B cell (primary cell): ENCODE data around the gene UBE2J2. TPM values are rescaled to one million over a fixed set of nuclear protein-coding genes. Genes with fewer than 3 reads are reported as not detected.

ENCODE experiments used
- ATAC-seq: fragments of 200-7000 bp; cut with Tn5 transposase; one replicate; pipeline ENCODE4 v1.10.0; 2021; ENCODE audit warnings: low read depth, mild to moderate bottlenecking, moderate number of reproducible peaks, moderate library complexity
- CTCF ChIA-PET: fragments of 350-600 bp; sonication (Branson Sonifier 250); formaldehyde crosslinking; loops from one replicate; lab custom pipeline; 2021; ENCODE audit warnings: antibody characterized with exemption, inconsistent platforms; lab: Charles Lee
- POLR2A ChIA-PET: fragments of 350-600 bp; sonication (Branson Sonifier 250); formaldehyde crosslinking; loops from one replicate; lab custom pipeline; 2021; ENCODE audit warnings: antibody characterized with exemption; lab: Charles Lee
- DNase-seq: peaks from one replicate; pipeline ENCODE4 v3.0.0; 2013
- H2AFZ ChIP-seq: 2 replicates; pipeline ENCODE4 v1.6.1; 2012; ENCODE audit warnings: mild to moderate bottlenecking, low read depth, low read length; ENCODE audit not compliant: insufficient read depth, poor library complexity, severe bottlenecking
- H3K27ac ChIP-seq, 2 donors: 1 replicate in 1 of 2; 2 replicates in 1 of 2; pipeline ENCODE4 v1.5.1; 2012 to 2013; ENCODE audit warnings: low read length in 2 of 2, mild to moderate bottlenecking in 2 of 2, moderate library complexity in 1 of 2
- H3K27me3 ChIP-seq, 4 experiments: fragments of 200-600 bp in 1 of 4; sonication (generic) in 1 of 4; replicated peaks in 1 of 4; 1 replicate in 2 of 4; 2 replicates in 2 of 4; pipeline versions ENCODE4 v1.6.1 to v1.7.0; 2013 to 2016; ENCODE audit warnings: low read length in 3 of 4, mild to moderate bottlenecking in 2 of 4, mixed read lengths in 1 of 4, moderate library complexity in 1 of 4; ENCODE audit not compliant: insufficient read depth in 4 of 4, control insufficient read depth in 3 of 4; ENCODE audit errors: control extremely low read depth in 1 of 4
- H3K36me3 ChIP-seq, 2 experiments: replicated peaks in 1 of 2; 1 replicate in 1 of 2; 2 replicates in 1 of 2; pipeline versions ENCODE4 v1.6.1 to v1.7.1; 2013; ENCODE audit warnings: low read length in 1 of 2; ENCODE audit not compliant: insufficient read depth in 2 of 2, control insufficient read depth in 1 of 2; ENCODE audit errors: control extremely low read depth in 1 of 2, extremely low read depth in 1 of 2
- H3K4me1 ChIP-seq, 2 donors: fragments of 200-600 bp in 1 of 2; sonication (generic) in 1 of 2; 1 replicate in 1 of 2; 2 replicates in 1 of 2; pipeline versions ENCODE4 v1.5.1 to v1.6.1; 2013 to 2017; ENCODE audit warnings: low read length in 2 of 2; ENCODE audit not compliant: control insufficient read depth in 2 of 2, insufficient read depth in 2 of 2
- H3K4me2 ChIP-seq: replicated peaks from 2 replicates; pipeline ENCODE3; 2012; ENCODE audit warnings: mild to moderate bottlenecking, low read depth, low read length; ENCODE audit not compliant: poor library complexity, severe bottlenecking
- H3K4me3 ChIP-seq, 5 experiments: fragments of 200-600 bp in 1 of 5; sonication (generic) in 1 of 5; 1 replicate in 3 of 5; 2 replicates in 2 of 5; pipeline versions ENCODE4 v1.5.1 to v1.7.0; 2011 to 2016; ENCODE audit warnings: low read length in 4 of 5, mild to moderate bottlenecking in 4 of 5, low read depth in 2 of 5, control low read depth in 1 of 5, moderate library complexity in 1 of 5; ENCODE audit not compliant: insufficient read depth in 1 of 5; ENCODE audit errors: control extremely low read depth in 1 of 5, extremely low read depth in 1 of 5
- H3K79me2 ChIP-seq: fragments of 200-600 bp; sonication (generic); one replicate; pipeline ENCODE4 v1.6.0; 2016; ENCODE audit warnings: low read length; ENCODE audit not compliant: control insufficient read depth, insufficient read depth
- H3K9ac ChIP-seq: fragments of 200-600 bp; sonication (generic); 2 replicates; pipeline ENCODE4 v1.6.1; 2017; ENCODE audit warnings: mild to moderate bottlenecking, low read length, moderate library complexity
- H3K9me3 ChIP-seq, 3 donors: one replicate each; pipeline versions ENCODE4 v1.6.1 to v1.7.1; 2013; ENCODE audit warnings: low read length in 2 of 3; ENCODE audit not compliant: control insufficient read depth in 2 of 3, insufficient read depth in 1 of 3; ENCODE audit errors: control extremely low read depth in 1 of 3
- H4K20me1 ChIP-seq: 2 replicates; pipeline ENCODE4 v1.6.0; 2012; ENCODE audit warnings: mild to moderate bottlenecking, low read length; ENCODE audit not compliant: insufficient read depth, control insufficient read depth, poor library complexity, severe bottlenecking
- H3K27ac Mint-ChIP-seq: one replicate; pipeline ENCODE4 v1.8.0; 2021; ENCODE audit warnings: mixed read lengths
- H3K27me3 Mint-ChIP-seq: one replicate; pipeline ENCODE4 v1.8.0; 2021; ENCODE audit warnings: mixed read lengths
- H3K4me1 Mint-ChIP-seq: one replicate; pipeline ENCODE4 v1.8.0; 2021; ENCODE audit warnings: mixed read lengths
- H3K4me3 Mint-ChIP-seq: one replicate; pipeline ENCODE4 v1.8.0; 2021; ENCODE audit warnings: mixed read lengths
- H3K9me3 Mint-ChIP-seq: one replicate; pipeline ENCODE4 v1.8.0; 2022; ENCODE audit warnings: mixed read lengths; ENCODE audit not compliant: insufficient read depth
- CTCF ChIP-seq: fragments of 200-600 bp; IDR thresholded peaks from one replicate; pipeline ENCODE4 v1.8.0; 2022; ENCODE audit warnings: antibody characterized with exemption, mild to moderate bottlenecking
- EZH2 ChIP-seq: IDR thresholded peaks from 2 replicates; pipeline ENCODE4 v1.6.1; 2012; ENCODE audit warnings: borderline replicate concordance, low read depth, mild to moderate bottlenecking, moderate library complexity, low read length; ENCODE audit not compliant: insufficient read depth, poor library complexity, severe bottlenecking
- whole genome bisulfite sequencing: methylation state at CpG from one replicate; pipeline ENCODE4 v1.1.5; 2013; ENCODE audit warnings: missing lambda C conversion rate; ENCODE audit not compliant: insufficient coverage; 5-methylcytosine and 5-hydroxymethylcytosine counted together
- intact Hi-C: fragments of 100-400 bp; cut with micrococcal nuclease; formaldehyde crosslinking; loops from one replicate; pipeline ENCODE4 v1.10.0; 2022
- polyA plus RNA-seq: library from polyadenylated mRNA; depleted of rRNA; stranded (reverse); fragments of >200 nt; gene quantifications from 2 replicates; pipeline ENCODE4 v1.2.3, GENCODE V29; 2012
- total RNA-seq, 2 donors: library from RNA; stranded (reverse); fragments of 120-200 nt in 1 of 2; gene quantifications; 1 replicate in 1 of 2; 2 replicates in 1 of 2; pipeline versions ENCODE4 v1.2.3 to v1.2.4, GENCODE V29; 2013 to 2022

Gene UBE2J2
- total and polyA plus RNA-seq, 2 donors (not counting 1 experiment from before 2014, with no cell fraction given): 40.1 to 115 TPM

DNA sequence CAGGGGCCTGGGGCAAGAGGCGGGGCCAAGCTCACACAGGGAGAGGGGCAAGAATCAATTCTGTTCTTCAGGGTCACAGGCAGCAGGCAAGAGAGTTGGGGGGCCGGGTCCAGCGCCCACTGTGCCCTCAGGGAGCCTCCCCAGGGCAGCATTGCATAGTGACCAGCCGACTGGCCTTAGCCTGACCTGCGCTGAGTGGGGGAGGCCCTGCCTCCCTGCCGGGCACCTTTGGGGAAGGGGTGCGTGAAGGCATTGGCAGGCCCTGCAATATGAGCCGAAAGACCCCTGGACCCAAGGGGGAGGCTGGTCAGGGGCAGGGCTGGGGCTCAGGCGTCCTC lies 18.8 kb upstream of the UBE2J2 start:
- H3K27me3 Mint-ChIP-seq: no peaks in the 10 kb centered on the region
- no peak overlapping the region for H3K4me3 Mint-ChIP-seq
- H3K27ac Mint-ChIP-seq: no peak overlapping the region
- Histone ChIP-seq H3K27ac (no peak overlapping the region), H3K4me3 (no peak overlapping the region), H3K4me1 (peaks cover 0 to 16% of the 10 kb centered on the region in 2 donors), H3K9ac (no peak overlapping the region), H3K4me2 (no peak overlapping the region), H4K20me1 (no peaks in the 10 kb centered on the region), H3K9me3 (no peaks in the 10 kb centered on the region), H2AFZ (no peak overlapping the region), H3K27me3 (no peaks in the 10 kb centered on the region), H3K79me2 (no peaks in the 10 kb centered on the region), H3K36me3 (no peaks in the 10 kb centered on the region)
- no peak for DNase-seq
- WGBS: 90% methylated on average over 9 of the region's 9 CpGs
- intact Hi-C loops: loop anchor here (2.0 kb wide), 2 partner anchors 170 to 260 kb away; no protein-coding TSS in a partner anchor
- ChIA-PET POLR2A (interaction anchor here (0.6 to 1.9 kb wide), 4 partner anchors 11 to 1256 kb away, joined by 3 to 8 read pairs (median 3); no protein-coding TSS in a partner anchor), CTCF (interaction anchor here (0.6 to 4.3 kb wide), 27 partner anchors 8 to 311 kb away, joined by 3 to 118 read pairs (median 5); partner anchors contain the start of genes AGRN, PERM1 and UBE2J2)
- H3K4me1 Mint-ChIP-seq: peaks cover 11% of the 10 kb centered on the region
- ATAC-seq: no peak
- H3K9me3 Mint-ChIP-seq: no peaks in the 10 kb centered on the region
- TF ChIP-seq EZH2: no peak
- no peak for TF ChIP-seq CTCF
